H9 (cell line): ENCODE data around the gene OR2H2. TPM values are rescaled to one million over a fixed set of nuclear protein-coding genes. Genes with fewer than 3 reads are reported as not detected.

Experiments
- DNase-seq: peaks from one replicate; pipeline ENCODE4 v3.0.0-alpha.2; 2017
- H2AFZ ChIP-seq: one replicate; pipeline ENCODE4 v1.6.1; 2013; ENCODE audit warnings: mild to moderate bottlenecking, low read length, control low read depth, moderate library complexity
- H2AK5ac ChIP-seq: 2 replicates; pipeline ENCODE4 v1.6.1; 2013; ENCODE audit warnings: low read length, control low read depth, mixed read lengths; ENCODE audit not compliant: insufficient read length
- H2BK120ac ChIP-seq: one replicate; pipeline ENCODE4 v1.6.1; 2013; ENCODE audit warnings: low read depth, mild to moderate bottlenecking, low read length, control low read depth, inconsistent platforms; ENCODE audit not compliant: poor library complexity, severe bottlenecking
- H2BK12ac ChIP-seq: 2 replicates; pipeline ENCODE4 v1.6.1; 2013; ENCODE audit warnings: low read length, control low read depth, mixed read lengths, low read depth; ENCODE audit not compliant: insufficient read length
- H2BK15ac ChIP-seq: 2 replicates; pipeline ENCODE4 v1.6.1; 2013; ENCODE audit warnings: low read depth, low read length, control low read depth
- H2BK20ac ChIP-seq: one replicate; pipeline ENCODE4 v1.6.1; 2013; ENCODE audit warnings: low read depth, mild to moderate bottlenecking, low read length, control low read depth, inconsistent platforms; ENCODE audit not compliant: poor library complexity, severe bottlenecking
- H2BK5ac ChIP-seq: 2 replicates; pipeline ENCODE4 v1.6.1; 2013; ENCODE audit warnings: low read length, control low read depth, mixed read lengths; ENCODE audit not compliant: insufficient read length
- H3K14ac ChIP-seq: 2 replicates; pipeline ENCODE4 v1.6.1; 2013; ENCODE audit warnings: low read length, control low read depth; ENCODE audit not compliant: insufficient read depth
- H3K18ac ChIP-seq: 2 replicates; pipeline ENCODE4 v1.6.1; 2013; ENCODE audit warnings: low read depth, mild to moderate bottlenecking, mixed read lengths, low read length, control low read depth; ENCODE audit not compliant: insufficient read length
- H3K23ac ChIP-seq: 2 replicates; pipeline ENCODE4 v1.6.1; 2013; ENCODE audit warnings: low read length, control low read depth, mixed read lengths, low read depth; ENCODE audit not compliant: insufficient read length
- H3K23me2 ChIP-seq: 2 replicates; pipeline ENCODE4 v1.6.1; 2013; ENCODE audit warnings: low read depth, mild to moderate bottlenecking, mixed read lengths, low read length, control low read depth; ENCODE audit not compliant: insufficient read length, poor library complexity, severe bottlenecking
- H3K27ac ChIP-seq: 2 replicates; pipeline ENCODE4 v1.5.1; 2013; ENCODE audit warnings: low read length, control low read depth, mixed read lengths, low read depth; ENCODE audit not compliant: insufficient read length
- H3K27me3 ChIP-seq: 2 replicates; pipeline ENCODE4 v1.6.1; 2013; ENCODE audit warnings: low read length, control low read depth, inconsistent platforms; ENCODE audit not compliant: insufficient read depth
- H3K4ac ChIP-seq: 2 replicates; pipeline ENCODE4 v1.6.1; 2013; ENCODE audit warnings: low read depth, mild to moderate bottlenecking, control low read depth, inconsistent platforms, low read length, moderate library complexity
- H3K4me1 ChIP-seq: 2 replicates; pipeline ENCODE4 v1.6.1; 2013; ENCODE audit warnings: low read length, control low read depth, inconsistent platforms; ENCODE audit not compliant: insufficient read depth
- H3K4me2 ChIP-seq: 2 replicates; pipeline ENCODE4 v1.6.1; 2013; ENCODE audit warnings: low read length, control low read depth, mixed read lengths; ENCODE audit not compliant: insufficient read length, insufficient read depth
- H3K56ac ChIP-seq: 2 replicates; pipeline ENCODE4 v1.6.1; 2013; ENCODE audit warnings: low read depth, mild to moderate bottlenecking, mixed read lengths, low read length, control low read depth; ENCODE audit not compliant: insufficient read length
- H3K79me1 ChIP-seq: 2 replicates; pipeline ENCODE4 v1.6.1; 2013; ENCODE audit warnings: low read depth, mild to moderate bottlenecking, moderate library complexity, low read length, control low read depth, inconsistent platforms; ENCODE audit not compliant: insufficient read depth, poor library complexity, severe bottlenecking
- H3K79me2 ChIP-seq: 2 replicates; pipeline ENCODE4 v1.6.1; 2013; ENCODE audit warnings: low read length, control low read depth, inconsistent platforms; ENCODE audit not compliant: insufficient read depth
- H3K9ac ChIP-seq: 2 replicates; pipeline ENCODE4 v1.6.1; 2013; ENCODE audit warnings: low read length, control low read depth, mixed read lengths; ENCODE audit not compliant: insufficient read length; ENCODE audit errors: extremely low read depth
- H3K9me3 ChIP-seq: one replicate; pipeline ENCODE4 v1.6.1; 2013; ENCODE audit warnings: low read depth, low read length, inconsistent platforms; ENCODE audit not compliant: control insufficient read depth
- H3T11ph ChIP-seq: one replicate; pipeline ENCODE4 v1.6.1; 2013; ENCODE audit warnings: mild to moderate bottlenecking, low read length, control low read depth, inconsistent platforms
- H4K20me1 ChIP-seq: one replicate; pipeline ENCODE4 v1.6.1; 2013; ENCODE audit not compliant: control insufficient read depth, insufficient read length, insufficient read depth
- H4K5ac ChIP-seq: 2 replicates; pipeline ENCODE4 v1.6.1; 2013; ENCODE audit warnings: low read depth, mild to moderate bottlenecking, mixed read lengths, low read length, control low read depth; ENCODE audit not compliant: insufficient read length
- H4K8ac ChIP-seq: replicated peaks from 2 replicates; pipeline ENCODE4 v1.6.1; 2013; ENCODE audit warnings: low read length, control low read depth, mixed read lengths, low read depth; ENCODE audit not compliant: insufficient read length
- H4K91ac ChIP-seq: 2 replicates; pipeline ENCODE4 v1.6.1; 2013; ENCODE audit warnings: low read depth, mild to moderate bottlenecking, moderate library complexity, mixed read lengths, low read length, control low read depth; ENCODE audit not compliant: insufficient read length
- H3K27ac Mint-ChIP-seq, 3 experiments: 2 replicates in 2 of 3; 3 replicates in 1 of 3; pipeline ENCODE4 v1.8.0; 2020 to 2021; ENCODE audit warnings: mixed read lengths in 3 of 3, mild to moderate bottlenecking in 1 of 3, moderate library complexity in 1 of 3
- H3K27me3 Mint-ChIP-seq: 2 replicates; pipeline ENCODE4 v1.8.0; 2021; ENCODE audit warnings: low read depth, mild to moderate bottlenecking, moderate library complexity, mixed read lengths
- H3K36me3 Mint-ChIP-seq, 3 experiments: 2 replicates in 2 of 3; 3 replicates in 1 of 3; pipeline ENCODE4 v1.8.0; 2020 to 2021; ENCODE audit warnings: low read depth in 3 of 3, mixed read lengths in 3 of 3; ENCODE audit not compliant: insufficient read depth in 1 of 3
- H3K4me1 Mint-ChIP-seq, 2 experiments: 2 replicates each; pipeline ENCODE4 v1.8.0; 2020; ENCODE audit warnings: mixed read lengths in 2 of 2
- H3K4me3 Mint-ChIP-seq, 2 experiments: 2 replicates in 1 of 2; 3 replicates in 1 of 2; pipeline ENCODE4 v1.8.0; 2020 to 2021; ENCODE audit warnings: mild to moderate bottlenecking in 2 of 2, mixed read lengths in 2 of 2, moderate library complexity in 1 of 2
- H3K9me3 Mint-ChIP-seq, 2 experiments: 2 replicates in 1 of 2; 3 replicates in 1 of 2; pipeline ENCODE4 v1.8.0; 2020; ENCODE audit warnings: mild to moderate bottlenecking in 2 of 2, mixed read lengths in 2 of 2, moderate library complexity in 1 of 2
- WGBS: extraction: QIAGEN DNeasy Blood & Tissue Kit; methylation state at CpG from one replicate; pipeline ENCODE4 v1.1.7; 2013; ENCODE audit warnings: missing lambda C conversion rate, low lambda C conversion rate, mixed read lengths; ENCODE audit not compliant: insufficient read length; ENCODE audit errors: extremely low coverage; 5-methylcytosine and 5-hydroxymethylcytosine counted together
- total RNA-seq: library from RNA; stranded (reverse); gene quantifications from 2 replicates; pipeline ENCODE4 v1.2.1, GENCODE V29; 2021
- TF ChIP-seq, protein P1 (sequence below): fragments of 200-600 bp; sonication (generic); conservative IDR thresholded peaks from 3 replicates; pipeline ENCODE4 v1.8.0; 2021; ENCODE audit warnings: antibody characterized with exemption, mild to moderate bottlenecking

OR2H2 gene
- total RNA-seq, 1 experiment from 2014 or later, result not detected

DNA sequence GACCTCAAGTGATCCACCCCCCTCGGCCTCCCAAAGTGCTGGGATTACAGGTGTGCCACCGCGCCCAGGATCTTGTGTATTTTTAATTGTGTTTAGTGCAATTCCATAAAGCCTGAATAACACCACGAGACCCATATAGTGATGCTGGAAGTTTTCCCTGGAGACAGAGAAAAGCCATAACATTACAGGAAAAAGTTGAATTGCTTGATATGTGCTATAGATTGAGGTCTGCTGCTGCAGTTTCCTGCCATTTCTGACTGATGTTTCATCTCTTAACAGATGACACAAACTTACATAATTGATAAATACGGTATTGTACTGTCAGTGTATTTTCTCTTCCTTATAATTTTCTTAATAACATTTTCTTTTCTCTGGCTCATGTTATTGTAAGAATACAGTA, 18.1 kb upstream of the OR2H2 start:
- H4K20me1 ChIP-seq, result no peaks in the 10 kb centered on the region
- Mint-ChIP-seq H3K9me3 (no peaks in the 10 kb centered on the region), H3K27me3 (peaks cover 8% of the 10 kb centered on the region), H3K36me3 (no peaks in the 10 kb centered on the region; a peak in 1 of 7 replicates), H3K4me3 (no peak overlapping the region), H3K27ac (no peak overlapping the region; a peak in 1 of 7 replicates), H3K4me1 (no peaks in the 10 kb centered on the region)
- no peak overlapping the region for H2AFZ ChIP-seq
- H2BK5ac ChIP-seq, result no peak overlapping the region
- H3K23ac ChIP-seq, result no peak overlapping the region
- no peak overlapping the region for H2AK5ac ChIP-seq
- WGBS, result no CpG with 5 or more reads among the region's 5 CpGs
- H3K4me2 ChIP-seq, result no peak overlapping the region
- H4K5ac ChIP-seq, result no peak overlapping the region
- no peaks in the 10 kb centered on the region for H3K79me2 ChIP-seq
- no peak overlapping the region for H2BK15ac ChIP-seq
- no peak overlapping the region for H3K14ac ChIP-seq
- H3K4me1 ChIP-seq, result no peaks in the 10 kb centered on the region
- no peaks in the 10 kb centered on the region for H3K23me2 ChIP-seq
- no peak overlapping the region for H3T11ph ChIP-seq
- H3K9me3 ChIP-seq, result no peaks in the 10 kb centered on the region
- no peak overlapping the region for H2BK20ac ChIP-seq
- H3K27me3 ChIP-seq, result no peaks in the 10 kb centered on the region
- no peak overlapping the region for H2BK12ac ChIP-seq
- no peak overlapping the region for H3K9ac ChIP-seq
- no peak overlapping the region for H3K18ac ChIP-seq
- TF ChIP-seq, protein P1, sequence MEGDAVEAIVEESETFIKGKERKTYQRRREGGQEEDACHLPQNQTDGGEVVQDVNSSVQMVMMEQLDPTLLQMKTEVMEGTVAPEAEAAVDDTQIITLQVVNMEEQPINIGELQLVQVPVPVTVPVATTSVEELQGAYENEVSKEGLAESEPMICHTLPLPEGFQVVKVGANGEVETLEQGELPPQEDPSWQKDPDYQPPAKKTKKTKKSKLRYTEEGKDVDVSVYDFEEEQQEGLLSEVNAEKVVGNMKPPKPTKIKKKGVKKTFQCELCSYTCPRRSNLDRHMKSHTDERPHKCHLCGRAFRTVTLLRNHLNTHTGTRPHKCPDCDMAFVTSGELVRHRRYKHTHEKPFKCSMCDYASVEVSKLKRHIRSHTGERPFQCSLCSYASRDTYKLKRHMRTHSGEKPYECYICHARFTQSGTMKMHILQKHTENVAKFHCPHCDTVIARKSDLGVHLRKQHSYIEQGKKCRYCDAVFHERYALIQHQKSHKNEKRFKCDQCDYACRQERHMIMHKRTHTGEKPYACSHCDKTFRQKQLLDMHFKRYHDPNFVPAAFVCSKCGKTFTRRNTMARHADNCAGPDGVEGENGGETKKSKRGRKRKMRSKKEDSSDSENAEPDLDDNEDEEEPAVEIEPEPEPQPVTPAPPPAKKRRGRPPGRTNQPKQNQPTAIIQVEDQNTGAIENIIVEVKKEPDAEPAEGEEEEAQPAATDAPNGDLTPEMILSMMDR, result no peak
- H4K8ac ChIP-seq, result no peak overlapping the region
- no peak for DNase-seq
- no peak overlapping the region for H4K91ac ChIP-seq
- H3K27ac ChIP-seq, result no peak overlapping the region
- no peak overlapping the region for H3K56ac ChIP-seq
- H3K4ac ChIP-seq, result no peak overlapping the region
- no peak overlapping the region for H2BK120ac ChIP-seq
- H3K79me1 ChIP-seq, result no peaks in the 10 kb centered on the region
